Gastrocnemius medialis (tissue), 4 donors: ENCODE data around the gene EGFR. TPM values are rescaled to one million over a fixed set of nuclear protein-coding genes. Genes with fewer than 3 reads are reported as not detected.
A peak's percentile ranks its signal among the peaks of the same experiment; 100 is the strongest.

Source experiments
- ATAC-seq, 2 donors: fragments of 150-250 bp; one replicate each; pipeline ENCODE4 v1.9.1; 2016
- DNase-seq, 2 donors: peaks; one replicate each; pipeline ENCODE4 v3.0.0-alpha.2; 2019
- H3K27ac ChIP-seq, 4 donors: fragments of 200-600 bp; sonication (generic); 1 replicate in 1 of 4; 2 replicates in 3 of 4; pipeline ENCODE4 v1.5.1; 2016 to 2018; ENCODE audit warnings: mild to moderate bottlenecking in 2 of 4, moderate library complexity in 1 of 4
- H3K27me3 ChIP-seq, 3 donors: fragments of 200-600 bp; sonication (generic) in 2 of 3; 1 replicate in 1 of 3; 2 replicates in 2 of 3; pipeline versions ENCODE4 v1.5.1 to v1.6.0; 2016 to 2019; ENCODE audit warnings: mild to moderate bottlenecking in 1 of 3, moderate library complexity in 1 of 3
- H3K36me3 ChIP-seq, 2 donors: fragments of 200-600 bp; sonication (generic) in 1 of 2; one replicate each; pipeline ENCODE4 v1.5.1; 2017 to 2018
- H3K4me1 ChIP-seq, 2 donors: fragments of 200-600 bp; sonication (generic) in 1 of 2; one replicate each; pipeline ENCODE4 v1.5.1; 2016 to 2017; ENCODE audit warnings: mild to moderate bottlenecking in 2 of 2
- H3K4me3 ChIP-seq, 4 donors: fragments of 200-600 bp; sonication (generic) in 3 of 4; 1 replicate in 1 of 4; 2 replicates in 3 of 4; pipeline ENCODE4 v1.5.1; 2016 to 2019; ENCODE audit warnings: mild to moderate bottlenecking in 2 of 4
- H3K9me3 ChIP-seq, 3 donors: fragments of 200-600 bp; sonication (generic) in 2 of 3; 1 replicate in 1 of 3; 2 replicates in 2 of 3; pipeline ENCODE4 v1.5.1; 2016 to 2019
- CTCF ChIP-seq, 5 experiments: fragments of 450-650 bp in 3 of 5; fragments of 200-600 bp in 2 of 5; sonication (generic) in 2 of 5; IDR thresholded peaks in 4 of 5; conservative IDR thresholded peaks in 1 of 5; 1 replicate in 4 of 5; 2 replicates in 1 of 5; pipeline ENCODE4 v1.5.1; 2016 to 2019; ENCODE audit warnings: antibody characterized with exemption in 5 of 5, mild to moderate bottlenecking in 3 of 5, moderate library complexity in 3 of 5
- POLR2A ChIP-seq, 2 donors: fragments of 450-650 bp; IDR thresholded peaks; one replicate each; pipeline ENCODE4 v1.6.1; 2017; ENCODE audit warnings: antibody characterized with exemption in 2 of 2, mild to moderate bottlenecking in 2 of 2, moderate library complexity in 2 of 2
- in situ Hi-C, 4 donors: fragments of 200-750 bp; cut with MboI; loops; one replicate each; pipeline versions ENCODE4 v1.15.0 to v1.8.0; 2017; ENCODE audit warnings: low sequenced_read_pairs in 4 of 4
- intact Hi-C: fragments of 100-400 bp; cut with DNase I; formaldehyde crosslinking; loops from one replicate; pipeline ENCODE4 v1.15.1; 2023; ENCODE audit warnings: low total_unique reads
- total RNA-seq, 4 donors: library from RNA; depleted of rRNA; stranded (reverse); fragments of >200 nt; gene quantifications; one replicate each; pipeline versions ENCODE4 v1.1.0 to v1.2.3, GENCODE V29; 2016

EGFR gene
- total RNA-seq, 4 donors from 2014 or later: 28.0 to 34.8 (median 29.4) TPM

DNA sequence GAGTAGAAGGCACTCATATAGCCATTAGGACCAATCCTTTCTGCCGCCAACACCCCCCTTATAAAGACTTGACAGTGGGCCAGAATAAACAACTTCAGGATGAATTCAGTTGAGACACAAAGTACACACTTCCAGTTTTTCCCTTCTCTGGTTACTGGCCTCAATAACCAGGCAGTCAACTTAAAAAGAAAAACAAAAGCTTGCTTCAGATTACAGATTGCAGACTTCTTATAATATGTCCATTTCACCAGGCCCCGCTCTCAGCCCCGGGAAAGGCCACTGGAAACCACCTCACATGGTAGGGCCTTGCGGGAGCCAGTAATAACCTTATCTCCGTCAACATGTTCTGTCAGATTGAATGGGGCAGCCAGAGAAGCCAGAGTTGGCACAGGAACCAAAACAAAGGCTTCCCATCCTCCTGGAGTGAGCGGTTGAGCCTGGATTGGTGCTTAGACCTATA lies 108.8 kb downstream of the EGFR start:
- Histone ChIP-seq H3K27me3 (no peaks in the 10 kb centered on the region), H3K4me1 (peaks cover 72 to 92% of the 10 kb centered on the region in 2 donors)

GRCh38 chr7:55128693-55129394 lies 110.0 kb downstream of the EGFR start:
- Histone ChIP-seq H3K9me3 (no peaks in the 10 kb centered on the region), H3K4me3 (no peak overlapping the region), H3K27me3 (no peaks in the 10 kb centered on the region), H3K27ac (peak overlapping the region; percentile 80 to 84 (median 82)), H3K36me3 (no peaks in the 10 kb centered on the region), H3K4me1 (peaks cover 80 to 94% of the 10 kb centered on the region in 2 donors)
- intact Hi-C loops (loop anchor here (5.0 kb wide), 1 partner anchor 37 kb away; no protein-coding TSS in a partner anchor), in situ Hi-C loops (no loop called here)
- TF ChIP-seq POLR2A (IDR thresholded peaks at IDR 0.05) (no peak), CTCF (IDR thresholded peaks at IDR 0.05 in 4 of 5, conservative IDR thresholded peaks at IDR 0.05 in 1 of 5) (no peak)
- ATAC-seq (peak; percentile 42 to 50), DNase-seq (peak in 1 of 2 donors; percentile 53)

More for the DNA sequence above, 108.8 kb downstream of the EGFR start:
- intact Hi-C loops: loop anchor here (5.0 kb wide), 1 partner anchor 35 kb away; no protein-coding TSS in a partner anchor
- TF ChIP-seq POLR2A (IDR thresholded peaks at IDR 0.05) (no peak), CTCF (IDR thresholded peaks at IDR 0.05 in 4 of 5, conservative IDR thresholded peaks at IDR 0.05 in 1 of 5) (no peak)
- H3K4me3 ChIP-seq: no peak overlapping the region
- H3K27ac ChIP-seq: peak overlapping the region; percentile 80 to 84 (median 82)
- in situ Hi-C loops: no loop called here
- H3K9me3 ChIP-seq: no peaks in the 10 kb centered on the region
- DNase-seq: peak in 1 of 2 donors; percentile 62
- H3K36me3 ChIP-seq: no peaks in the 10 kb centered on the region
- peak; percentile 34 to 35 for ATAC-seq

- DNase-seq (peak in 1 of 2 donors; percentile 44), ATAC-seq (peak; percentile 60 to 61)
- Histone ChIP-seq H3K9me3 (no peaks in the 10 kb centered on the region), H3K36me3 (no peaks in the 10 kb centered on the region), H3K4me3 (no peak overlapping the region), H3K27me3 (no peaks in the 10 kb centered on the region), H3K4me1 (peaks cover 76 to 95% of the 10 kb centered on the region in 2 donors), H3K27ac (peak overlapping the region; percentile 80 to 84 (median 82))
- in situ Hi-C loops (no loop called here), intact Hi-C loops (loop anchor here (5.0 kb wide), 1 partner anchor 37 kb away; no protein-coding TSS in a partner anchor)
- TF ChIP-seq CTCF (IDR thresholded peaks at IDR 0.05 in 4 of 5, conservative IDR thresholded peaks at IDR 0.05 in 1 of 5) (no peak), POLR2A (IDR thresholded peaks at IDR 0.05) (peak in 1 of 2 donors; percentile 16)
Observed at GRCh38 chr7:55129541-55130394, 111.0 kb downstream of the EGFR start.

DNA sequence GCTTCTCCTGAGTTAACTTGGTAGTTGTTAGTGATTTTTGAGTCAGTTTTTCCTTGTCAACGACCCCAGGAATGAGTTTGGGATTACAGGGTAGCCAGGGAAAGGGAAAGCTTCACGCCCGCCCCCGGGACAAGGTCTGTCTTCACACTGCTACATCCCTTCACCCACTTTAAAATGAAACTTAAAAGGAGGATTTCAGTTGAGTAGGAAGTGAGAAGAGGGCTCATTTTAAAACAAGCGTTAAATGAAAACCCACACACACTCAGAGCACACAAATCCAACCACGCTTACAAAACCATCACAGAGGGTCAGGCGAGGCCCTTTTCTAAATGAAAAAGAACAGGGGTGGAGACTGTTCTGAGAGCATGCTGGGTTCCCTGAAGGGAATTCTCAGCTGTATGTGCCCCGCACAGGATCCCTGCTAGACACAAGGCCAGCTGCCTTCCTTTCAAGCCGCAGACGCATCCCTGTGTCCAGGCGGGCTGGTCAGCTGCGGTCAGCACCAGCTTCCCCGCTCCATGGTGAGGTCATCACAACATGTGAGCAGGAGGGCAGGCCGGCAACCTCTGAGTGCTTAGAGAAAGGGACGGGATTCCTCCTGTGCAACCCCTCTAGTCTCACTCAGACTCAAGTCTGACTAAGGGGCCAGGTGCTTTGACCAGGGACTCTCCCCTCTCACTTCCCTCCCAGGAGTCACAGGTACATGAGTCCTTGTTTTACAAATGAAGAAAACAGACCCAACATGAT lies 111.8 kb downstream of the EGFR start:
- Histone ChIP-seq H3K9me3 (no peaks in the 10 kb centered on the region), H3K27ac (peak overlapping the region; percentile 80 to 84 (median 82)), H3K4me3 (no peak overlapping the region), H3K36me3 (no peaks in the 10 kb centered on the region), H3K27me3 (no peaks in the 10 kb centered on the region), H3K4me1 (peaks cover 68 to 88% of the 10 kb centered on the region in 2 donors)
- in situ Hi-C loops (no loop called here), intact Hi-C loops (no loop called here)
- ATAC-seq: peak in 1 of 2 donors; percentile 5
- peak; percentile 55 to 68 for DNase-seq
- peak in 1 of 2 donors; percentile 20 for TF ChIP-seq POLR2A (IDR thresholded peaks at IDR 0.05)
- TF ChIP-seq CTCF (IDR thresholded peaks at IDR 0.05 in 4 of 5, conservative IDR thresholded peaks at IDR 0.05 in 1 of 5): no peak
